HEK293 (cell line): ENCODE results near the gene IMPDH1.

Source experiments
- CTCF ChIA-PET: fragments of 350-600 bp; formaldehyde crosslinking; extraction: SDS; loops from one replicate; lab custom pipeline; 2021; ENCODE audit warnings: antibody characterized with exemption; lab: Yijun Ruan, JAX
- POLR2A ChIA-PET: fragments of 300-600 bp; formaldehyde crosslinking; extraction: SDS; loops from one replicate; lab custom pipeline; 2020; ENCODE audit warnings: antibody characterized with exemption, inconsistent platforms; lab: Yijun Ruan, JAX
- H3K27ac ChIP-seq: fragments of 200-500 bp; sonication (Bioruptor generic); 2 replicates; pipeline ENCODE4 v1.5.1; 2014; ENCODE audit warnings: low read depth, low read length, control low read depth, inconsistent platforms; ENCODE audit errors: extremely low read depth
- H3K36me3 ChIP-seq, 2 experiments: fragments of 200-500 bp in 1 of 2; sonication (Bioruptor generic) in 1 of 2; 1 replicate in 1 of 2; 2 replicates in 1 of 2; pipeline ENCODE4 v1.5.1; 2014 to 2017; ENCODE audit warnings: inconsistent platforms in 2 of 2, low read length in 2 of 2; ENCODE audit not compliant: control insufficient read depth in 2 of 2, insufficient read depth in 1 of 2
- H3K4me1 ChIP-seq: fragments of 200-500 bp; sonication (Bioruptor generic); 2 replicates; pipeline ENCODE4 v1.5.1; 2014; ENCODE audit warnings: mild to moderate bottlenecking, low read length, inconsistent platforms; ENCODE audit not compliant: control insufficient read depth, insufficient read depth
- H3K4me3 ChIP-seq: 2 replicates; pipeline ENCODE4 v1.5.1; 2011; ENCODE audit warnings: low read depth, mild to moderate bottlenecking, control low read depth, low read length, moderate library complexity
- H3K9me3 ChIP-seq: fragments of 200-500 bp; sonication (Bioruptor generic); 2 replicates; pipeline ENCODE4 v1.5.1; 2014; ENCODE audit warnings: low read depth, low read length, inconsistent platforms; ENCODE audit not compliant: control insufficient read depth, insufficient read depth
- BCL11B ChIP-seq: fragments of 450-650 bp; formaldehyde crosslinking; IDR thresholded peaks from 2 replicates; pipeline ENCODE4 v1.5.1; 2016; ENCODE audit warnings: low read depth, missing biosample characterization, missing genetic modification characterization
- GFI1B ChIP-seq: fragments of 450-650 bp; formaldehyde crosslinking; IDR thresholded peaks from 2 replicates; pipeline ENCODE4 v1.5.1; 2016; ENCODE audit warnings: missing biosample characterization, missing genetic modification characterization
- PRDM1 ChIP-seq: fragments of 450-650 bp; formaldehyde crosslinking; IDR thresholded peaks from 2 replicates; pipeline ENCODE4; 2016; ENCODE audit warnings: missing biosample characterization, missing genetic modification characterization
- SP3 ChIP-seq: fragments of 450-650 bp; formaldehyde crosslinking; IDR thresholded peaks from 2 replicates; pipeline ENCODE4 v1.5.1; 2016; ENCODE audit warnings: missing biosample characterization, missing genetic modification characterization
- SP7 ChIP-seq: fragments of 450-650 bp; formaldehyde crosslinking; IDR thresholded peaks from 2 replicates; pipeline ENCODE4 v1.5.1; 2016; ENCODE audit warnings: missing biosample characterization, missing genetic modification characterization
- ZNF121 ChIP-seq: fragments of 450-650 bp; formaldehyde crosslinking; IDR thresholded peaks from 2 replicates; pipeline ENCODE4 v1.5.1; 2016; ENCODE audit warnings: missing biosample characterization, missing genetic modification characterization
- ZNF174 ChIP-seq: fragments of 450-650 bp; formaldehyde crosslinking; IDR thresholded peaks from 2 replicates; pipeline ENCODE4 v1.5.0; 2017; ENCODE audit warnings: missing biosample characterization, mild to moderate bottlenecking, missing genetic modification characterization
- ZNF175 ChIP-seq: fragments of 450-650 bp; formaldehyde crosslinking; IDR thresholded peaks from 2 replicates; pipeline ENCODE4 v1.5.1; 2016; ENCODE audit warnings: missing biosample characterization, missing genetic modification characterization
- ZNF211 ChIP-seq: fragments of 450-650 bp; formaldehyde crosslinking; IDR thresholded peaks from 2 replicates; pipeline ENCODE4 v1.5.1; 2016; ENCODE audit warnings: low read depth, missing biosample characterization, missing genetic modification characterization
- ZNF221 ChIP-seq: fragments of 450-650 bp; formaldehyde crosslinking; IDR thresholded peaks from 2 replicates; pipeline ENCODE4 v1.5.1; 2017; ENCODE audit warnings: missing biosample characterization, missing genetic modification characterization, borderline replicate concordance
- ZNF266 ChIP-seq: fragments of 450-650 bp; formaldehyde crosslinking; IDR thresholded peaks from 2 replicates; pipeline ENCODE4 v1.5.1; 2016; ENCODE audit warnings: missing biosample characterization, missing genetic modification characterization, low read depth
- ZNF366 ChIP-seq: fragments of 450-650 bp; formaldehyde crosslinking; conservative IDR thresholded peaks from 2 replicates; pipeline ENCODE4 v1.5.1; 2016; ENCODE audit warnings: missing biosample characterization, missing genetic modification characterization
- ZNF394 ChIP-seq: fragments of 450-650 bp; formaldehyde crosslinking; IDR thresholded peaks from 2 replicates; pipeline ENCODE4 v1.5.1; 2016; ENCODE audit warnings: missing biosample characterization, missing genetic modification characterization, mild to moderate bottlenecking, moderate library complexity, borderline replicate concordance
- ZNF404 ChIP-seq: fragments of 450-650 bp; formaldehyde crosslinking; IDR thresholded peaks from 2 replicates; pipeline ENCODE4 v1.5.1; 2017; ENCODE audit warnings: missing biosample characterization, missing genetic modification characterization
- ZNF426 ChIP-seq: fragments of 450-650 bp; formaldehyde crosslinking; IDR thresholded peaks from 2 replicates; pipeline ENCODE4 v1.5.1; 2017; ENCODE audit warnings: missing biosample characterization, missing genetic modification characterization, mild to moderate bottlenecking, inconsistent platforms, moderate library complexity
- ZNF433 ChIP-seq: fragments of 450-650 bp; formaldehyde crosslinking; IDR thresholded peaks from 2 replicates; pipeline ENCODE4 v1.5.1; 2016; ENCODE audit warnings: missing biosample characterization, missing genetic modification characterization, low read depth
- ZNF510 ChIP-seq: fragments of 450-650 bp; formaldehyde crosslinking; IDR thresholded peaks from 2 replicates; pipeline ENCODE4 v1.5.1; 2018; ENCODE audit warnings: mild to moderate bottlenecking, missing genetic modification characterization, missing biosample characterization; ENCODE audit not compliant: insufficient replicate concordance
- ZNF530 ChIP-seq: fragments of 450-650 bp; formaldehyde crosslinking; IDR thresholded peaks from 2 replicates; pipeline ENCODE4 v1.5.1; 2016; ENCODE audit warnings: low read depth, missing biosample characterization, missing genetic modification characterization
- ZNF544 ChIP-seq: fragments of 450-650 bp; formaldehyde crosslinking; IDR thresholded peaks from 2 replicates; pipeline ENCODE4 v1.5.0; 2017; ENCODE audit warnings: missing biosample characterization, missing genetic modification characterization
- ZNF776 ChIP-seq: fragments of 450-650 bp; formaldehyde crosslinking; IDR thresholded peaks from 2 replicates; pipeline ENCODE4 v1.5.0; 2017; ENCODE audit warnings: missing biosample characterization, missing genetic modification characterization, borderline replicate concordance
- ZSCAN16 ChIP-seq: fragments of 450-650 bp; formaldehyde crosslinking; IDR thresholded peaks from 2 replicates; pipeline ENCODE4 v1.5.1; 2016; ENCODE audit warnings: missing biosample characterization, missing genetic modification characterization
- TF ChIP-seq, protein P1 (sequence below): fragments of 450-650 bp; formaldehyde crosslinking; IDR thresholded peaks from 2 replicates; pipeline ENCODE4 v1.5.1; 2016; ENCODE audit warnings: missing biosample characterization, missing genetic modification characterization
- TF ChIP-seq, protein P2 (sequence below): fragments of 450-650 bp; formaldehyde crosslinking; IDR thresholded peaks from 2 replicates; pipeline ENCODE4 v1.5.1; 2016; ENCODE audit warnings: missing biosample characterization, missing genetic modification characterization
- TF ChIP-seq, protein P3 (sequence below): fragments of 450-650 bp; formaldehyde crosslinking; IDR thresholded peaks from 2 replicates; pipeline ENCODE4 v1.5.1; 2016; ENCODE audit warnings: missing biosample characterization, missing genetic modification characterization
- TF ChIP-seq, protein P4 (sequence below): fragments of 450-650 bp; formaldehyde crosslinking; IDR thresholded peaks from 2 replicates; pipeline ENCODE4 v1.5.1; 2016; ENCODE audit warnings: missing biosample characterization, missing genetic modification characterization
- TF ChIP-seq, protein P5 (sequence below): fragments of 450-650 bp; formaldehyde crosslinking; IDR thresholded peaks from 2 replicates; pipeline ENCODE4 v1.5.1; 2016; ENCODE audit warnings: missing biosample characterization, missing genetic modification characterization

Gene IMPDH1

DNA sequence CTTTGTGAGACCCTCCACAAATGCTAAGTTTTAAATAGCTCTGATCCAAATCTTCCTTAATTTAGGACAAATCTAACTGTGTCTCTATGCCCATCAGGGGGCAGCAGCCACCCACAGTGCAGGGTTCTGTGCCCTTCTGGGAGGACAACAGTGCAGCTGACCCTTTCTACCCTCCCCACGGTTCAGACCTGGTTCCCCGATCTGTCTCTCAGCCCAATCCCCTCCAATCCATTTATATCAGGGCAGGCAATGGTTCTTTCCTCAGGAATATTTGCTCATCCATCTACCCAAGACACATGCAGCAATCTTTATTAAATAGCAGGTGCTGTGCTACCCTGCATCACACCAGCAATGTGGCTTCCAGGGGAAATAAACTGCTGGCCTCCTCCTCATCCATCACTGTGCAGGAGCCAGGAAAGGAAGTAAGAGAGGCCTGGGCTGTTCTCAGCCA lies 62.1 kb downstream of the IMPDH1 start (continued):
- no peak for TF ChIP-seq ZSCAN16 (tag by site-specific recombination)
- TF ChIP-seq ZNF530 (tag by site-specific recombination), result no peak
- no peak for TF ChIP-seq ZNF366 (tag by site-specific recombination)
- TF ChIP-seq, protein P1, sequence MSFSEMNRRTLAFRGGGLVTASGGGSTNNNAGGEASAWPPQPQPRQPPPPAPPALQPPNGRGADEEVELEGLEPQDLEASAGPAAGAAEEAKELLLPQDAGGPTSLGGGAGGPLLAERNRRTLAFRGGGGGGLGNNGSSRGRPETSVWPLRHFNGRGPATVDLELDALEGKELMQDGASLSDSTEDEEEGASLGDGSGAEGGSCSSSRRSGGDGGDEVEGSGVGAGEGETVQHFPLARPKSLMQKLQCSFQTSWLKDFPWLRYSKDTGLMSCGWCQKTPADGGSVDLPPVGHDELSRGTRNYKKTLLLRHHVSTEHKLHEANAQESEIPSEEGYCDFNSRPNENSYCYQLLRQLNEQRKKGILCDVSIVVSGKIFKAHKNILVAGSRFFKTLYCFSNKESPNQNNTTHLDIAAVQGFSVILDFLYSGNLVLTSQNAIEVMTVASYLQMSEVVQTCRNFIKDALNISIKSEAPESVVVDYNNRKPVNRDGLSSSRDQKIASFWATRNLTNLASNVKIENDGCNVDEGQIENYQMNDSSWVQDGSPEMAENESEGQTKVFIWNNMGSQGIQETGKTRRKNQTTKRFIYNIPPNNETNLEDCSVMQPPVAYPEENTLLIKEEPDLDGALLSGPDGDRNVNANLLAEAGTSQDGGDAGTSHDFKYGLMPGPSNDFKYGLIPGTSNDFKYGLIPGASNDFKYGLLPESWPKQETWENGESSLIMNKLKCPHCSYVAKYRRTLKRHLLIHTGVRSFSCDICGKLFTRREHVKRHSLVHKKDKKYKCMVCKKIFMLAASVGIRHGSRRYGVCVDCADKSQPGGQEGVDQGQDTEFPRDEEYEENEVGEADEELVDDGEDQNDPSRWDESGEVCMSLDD (tag by site-specific recombination), result no peak
- no peak for TF ChIP-seq ZNF544
- TF ChIP-seq ZNF510, result no peak

DNA sequence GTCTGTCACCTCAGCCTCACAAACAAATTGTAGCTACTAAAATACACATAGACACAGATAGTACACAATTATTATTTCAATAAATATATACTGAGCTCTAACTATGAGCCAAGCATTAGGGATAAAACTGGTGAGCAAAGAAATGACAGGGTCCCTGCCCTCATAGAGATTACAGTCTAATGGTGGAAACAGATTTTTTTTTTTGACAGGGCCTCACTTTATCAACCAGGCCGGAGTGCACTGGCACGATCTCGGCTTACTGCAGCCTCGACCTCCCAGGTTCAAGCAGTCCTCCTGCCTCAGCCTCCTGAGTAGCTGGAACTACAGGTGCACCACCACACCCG lies 65.4 kb downstream of the IMPDH1 start:
- Histone ChIP-seq H3K9me3 (no peaks in the 10 kb centered on the region), H3K36me3 (peaks cover 0 to 13% of the 10 kb centered on the region in 2 experiments; a peak in 1 of 3 replicates), H3K27ac (no peak overlapping the region)
- POLR2A ChIA-PET, result interaction anchor here (0.6 to 1.4 kb wide), 11 partner anchors 10 to 84 kb away, joined by 3 to 8 read pairs (median 3); no protein-coding TSS in a partner anchor
- TF ChIP-seq, protein P2, sequence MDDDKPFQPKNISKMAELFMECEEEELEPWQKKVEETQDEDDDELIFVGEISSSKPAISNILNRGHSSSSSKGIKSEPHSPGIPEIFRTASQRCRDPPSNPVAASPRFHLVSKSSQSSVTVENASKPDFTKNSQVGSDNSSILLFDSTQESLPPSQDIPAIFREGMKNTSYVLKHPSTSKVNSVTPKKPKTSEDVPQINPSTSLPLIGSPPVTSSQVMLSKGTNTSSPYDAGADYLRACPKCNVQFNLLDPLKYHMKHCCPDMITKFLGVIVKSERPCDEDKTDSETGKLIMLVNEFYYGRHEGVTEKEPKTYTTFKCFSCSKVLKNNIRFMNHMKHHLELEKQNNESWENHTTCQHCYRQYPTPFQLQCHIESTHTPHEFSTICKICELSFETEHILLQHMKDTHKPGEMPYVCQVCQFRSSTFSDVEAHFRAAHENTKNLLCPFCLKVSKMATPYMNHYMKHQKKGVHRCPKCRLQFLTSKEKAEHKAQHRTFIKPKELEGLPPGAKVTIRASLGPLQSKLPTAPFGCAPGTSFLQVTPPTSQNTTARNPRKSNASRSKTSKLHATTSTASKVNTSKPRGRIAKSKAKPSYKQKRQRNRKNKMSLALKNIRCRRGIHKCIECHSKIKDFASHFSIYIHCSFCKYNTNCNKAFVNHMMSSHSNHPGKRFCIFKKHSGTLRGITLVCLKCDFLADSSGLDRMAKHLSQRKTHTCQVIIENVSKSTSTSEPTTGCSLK, result no peak
- TF ChIP-seq ZNF776, result no peak
- TF ChIP-seq, protein P3, sequence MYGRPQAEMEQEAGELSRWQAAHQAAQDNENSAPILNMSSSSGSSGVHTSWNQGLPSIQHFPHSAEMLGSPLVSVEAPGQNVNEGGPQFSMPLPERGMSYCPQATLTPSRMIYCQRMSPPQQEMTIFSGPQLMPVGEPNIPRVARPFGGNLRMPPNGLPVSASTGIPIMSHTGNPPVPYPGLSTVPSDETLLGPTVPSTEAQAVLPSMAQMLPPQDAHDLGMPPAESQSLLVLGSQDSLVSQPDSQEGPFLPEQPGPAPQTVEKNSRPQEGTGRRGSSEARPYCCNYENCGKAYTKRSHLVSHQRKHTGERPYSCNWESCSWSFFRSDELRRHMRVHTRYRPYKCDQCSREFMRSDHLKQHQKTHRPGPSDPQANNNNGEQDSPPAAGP, result no peak
- no peak for TF ChIP-seq ZNF175 (tag by site-specific recombination)
- no peak for TF ChIP-seq ZNF266
- no peak for TF ChIP-seq BCL11B
- no peak for TF ChIP-seq ZNF121
- TF ChIP-seq, protein P4, sequence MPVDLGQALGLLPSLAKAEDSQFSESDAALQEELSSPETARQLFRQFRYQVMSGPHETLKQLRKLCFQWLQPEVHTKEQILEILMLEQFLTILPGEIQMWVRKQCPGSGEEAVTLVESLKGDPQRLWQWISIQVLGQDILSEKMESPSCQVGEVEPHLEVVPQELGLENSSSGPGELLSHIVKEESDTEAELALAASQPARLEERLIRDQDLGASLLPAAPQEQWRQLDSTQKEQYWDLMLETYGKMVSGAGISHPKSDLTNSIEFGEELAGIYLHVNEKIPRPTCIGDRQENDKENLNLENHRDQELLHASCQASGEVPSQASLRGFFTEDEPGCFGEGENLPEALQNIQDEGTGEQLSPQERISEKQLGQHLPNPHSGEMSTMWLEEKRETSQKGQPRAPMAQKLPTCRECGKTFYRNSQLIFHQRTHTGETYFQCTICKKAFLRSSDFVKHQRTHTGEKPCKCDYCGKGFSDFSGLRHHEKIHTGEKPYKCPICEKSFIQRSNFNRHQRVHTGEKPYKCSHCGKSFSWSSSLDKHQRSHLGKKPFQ, result no peak
- no peak for TF ChIP-seq GFI1B (tag by site-specific recombination)
- no peak for TF ChIP-seq ZNF394 (tag by site-specific recombination)
- no peak for TF ChIP-seq ZNF211 (tag by site-specific recombination)
- no peak for TF ChIP-seq ZNF174 (tag by site-specific recombination)
- no peak for TF ChIP-seq SP7 (tag by site-specific recombination)
- TF ChIP-seq PRDM1 (tag by site-specific recombination), result no peak
- no peak for TF ChIP-seq ZNF433 (tag by site-specific recombination)
- TF ChIP-seq, protein P5, sequence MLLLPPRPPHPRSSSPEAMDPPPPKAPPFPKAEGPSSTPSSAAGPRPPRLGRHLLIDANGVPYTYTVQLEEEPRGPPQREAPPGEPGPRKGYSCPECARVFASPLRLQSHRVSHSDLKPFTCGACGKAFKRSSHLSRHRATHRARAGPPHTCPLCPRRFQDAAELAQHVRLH (tag by site-specific recombination), result no peak
- no peak for TF ChIP-seq SP3
- no peak for TF ChIP-seq ZNF221
- TF ChIP-seq ZNF404, result no peak
- no peak for TF ChIP-seq ZNF426 (tag by site-specific recombination)
- TF ChIP-seq, all 188 proteins: peak for 0
- H3K4me3 ChIP-seq, result no peak overlapping the region
- H3K4me1 ChIP-seq, result no peaks in the 10 kb centered on the region
- CTCF ChIA-PET, result interaction anchor here (0.6 to 9.0 kb wide), 9 partner anchors 10 to 723 kb away, joined by 3 to 378 read pairs (median 6); no protein-coding TSS in a partner anchor
